GM21528 (cell line): ENCODE measurements around the gene ABCA10.
"Not testable (repeated sequence)": the region's sequence is repeated elsewhere in the genome, so short reads cannot be mapped to it uniquely, and the experiment has no call there.

Experiments used
- ATAC-seq: cut with Tn5 transposase; IDR thresholded peaks from one replicate; pipeline ENCODE4 v1.9.1; 2021; ENCODE audit warnings: mild to moderate bottlenecking, moderate library complexity; ENCODE audit not compliant: unreplicated experiment, low FRiP score

The ABCA10 gene

GRCh38 chr17:69228576-69228975, at the start of gene ABCA10:
Gene ABCA10 (minus strand): TSS chr17:69228824. CDS start chr17:69225358, 3,466 bp downstream.
- no peak for ATAC-seq

GRCh38 chr17:69276279-69276678, 47.7 kb upstream of the ABCA10 start:
- ATAC-seq, result not testable (repeated sequence)

DNA sequence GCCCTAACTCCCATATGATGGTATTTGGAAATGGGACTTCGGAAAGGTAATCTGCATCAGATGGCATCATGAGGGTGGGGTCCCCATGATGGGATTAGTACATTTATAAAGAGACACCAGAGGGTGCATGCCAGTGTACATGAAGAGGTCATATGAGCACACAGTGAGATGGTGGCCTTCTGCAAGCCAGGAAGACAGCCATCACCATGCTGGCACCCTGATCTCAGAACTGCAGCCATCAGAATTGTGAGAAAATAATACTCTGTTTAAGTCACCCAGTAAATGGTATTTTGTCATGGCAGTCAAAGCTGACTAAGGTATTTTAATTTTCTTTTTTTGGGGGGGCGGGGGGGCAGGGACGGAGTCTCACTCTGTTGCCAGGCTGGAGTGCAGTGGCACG, 47.1 kb upstream of the ABCA10 start:
- ATAC-seq, result no peak

DNA sequence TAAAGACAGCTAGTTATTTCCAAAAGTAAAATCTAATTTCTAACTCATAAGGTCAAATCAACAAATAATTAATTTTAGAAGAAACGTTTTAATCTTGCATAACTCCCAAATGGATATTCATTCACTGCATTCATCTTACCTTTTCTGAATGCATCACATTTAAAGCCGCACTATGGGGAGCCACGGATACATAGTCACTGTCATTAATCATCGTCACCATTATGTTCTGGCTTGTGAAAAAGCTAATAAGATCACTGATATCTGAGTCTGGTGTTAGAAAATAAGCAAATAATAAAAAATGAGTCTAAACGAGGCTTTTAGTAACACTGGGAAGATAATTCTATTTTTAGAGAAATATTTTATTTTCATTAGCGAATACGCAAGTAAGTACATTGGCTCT, 42.4 kb upstream of the ABCA10 start:
- ATAC-seq, result no peak

GRCh38 chr17:69269131-69269998, 40.7 kb upstream of the ABCA10 start:
- ATAC-seq, result no peak

GRCh38 chr17:69268543-69269014, 40.0 kb upstream of the ABCA10 start:
- ATAC-seq, result no peak

DNA sequence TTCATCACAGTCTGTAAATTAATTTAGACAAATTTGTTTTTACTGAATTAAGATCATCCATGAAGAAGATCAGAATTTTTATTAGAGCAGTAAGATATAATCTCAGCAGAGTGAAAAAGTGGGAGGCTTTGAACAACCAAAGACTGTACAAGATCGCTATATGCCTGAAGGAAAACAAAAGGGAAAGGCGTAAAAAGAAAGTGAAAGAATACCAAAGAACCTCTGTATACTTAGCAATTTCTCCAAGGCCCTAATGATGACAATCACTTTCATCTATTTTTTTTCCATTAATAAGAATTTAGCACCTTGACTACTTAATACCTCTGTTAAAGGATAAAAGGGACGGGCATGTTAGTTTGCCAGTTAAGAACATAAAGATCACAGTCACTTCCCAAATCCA, 38.6 kb upstream of the ABCA10 start:
- ATAC-seq, result no peak

GRCh38 chr17:69265873-69266272, 37.2 kb upstream of the ABCA10 start:
- ATAC-seq, result no peak

- ATAC-seq, result no peak
These were observed 25.6 kb upstream of the ABCA10 start for GRCh38 chr17:69254187-69254586.

GRCh38 chr17:69250641-69251040, 22.0 kb upstream of the ABCA10 start:
- no peak for ATAC-seq

GRCh38 chr17:69246726-69247375, 18.2 kb upstream of the ABCA10 start:
- ATAC-seq, result peak; percentile 79

DNA sequence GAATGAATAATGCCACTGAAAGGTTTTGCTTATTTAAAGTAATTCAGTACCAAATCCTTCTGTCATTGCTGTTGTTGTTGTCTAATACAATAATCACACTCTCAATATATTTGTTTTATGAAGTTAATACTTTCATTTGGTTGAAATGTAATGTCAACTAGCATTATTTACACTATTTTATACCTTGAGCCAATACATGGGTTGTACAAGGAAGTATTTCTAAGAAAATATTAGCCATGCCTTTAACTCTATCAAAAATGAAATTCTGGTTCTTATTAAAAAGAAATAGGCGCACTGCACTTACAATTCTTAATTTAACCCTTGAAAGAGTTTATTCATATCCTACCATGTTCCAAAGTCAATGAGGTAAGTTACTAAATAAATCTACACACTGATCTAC, 17.6 kb upstream of the ABCA10 start:
- no peak for ATAC-seq

DNA sequence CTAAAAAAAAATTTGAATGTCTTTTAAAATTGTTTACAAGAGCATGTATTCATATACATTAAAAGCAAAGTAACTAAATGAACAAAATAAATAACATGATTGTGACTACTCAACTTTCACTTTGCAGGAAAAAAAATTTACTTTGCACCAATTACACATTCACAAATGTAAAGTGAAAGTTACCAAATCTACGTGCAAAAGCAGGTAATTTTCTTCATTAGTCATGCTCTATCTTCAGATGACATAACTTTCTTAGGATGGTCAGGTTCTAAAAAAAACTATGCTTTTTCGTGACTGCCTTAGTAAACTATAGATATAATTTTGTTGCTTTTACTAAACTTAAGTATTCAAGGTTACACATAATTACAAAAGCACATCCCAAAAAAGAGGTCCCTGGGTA, 17.0 kb upstream of the ABCA10 start:
- no peak for ATAC-seq

GRCh38 chr17:69239611-69240600, 11.3 kb upstream of the ABCA10 start:
- no peak for ATAC-seq

DNA sequence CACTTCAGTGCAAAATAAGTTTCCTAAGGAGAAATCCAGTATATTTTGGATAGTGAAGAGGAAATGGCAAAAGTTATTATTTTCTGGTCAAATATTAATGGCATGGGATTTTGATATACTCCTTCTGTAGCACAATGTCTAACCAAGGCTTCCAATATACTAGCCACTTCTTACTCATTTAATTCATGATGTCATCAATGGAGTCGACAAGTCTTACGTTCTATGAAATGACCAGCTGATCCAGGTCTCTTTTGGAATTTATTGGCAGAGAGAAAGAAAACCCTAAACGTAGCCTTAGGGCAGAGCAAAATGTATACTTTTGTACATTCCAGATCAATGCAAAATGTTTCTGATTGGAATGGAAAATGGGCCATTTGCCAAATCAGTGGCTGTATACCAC, 8.3 kb upstream of the ABCA10 start:
- no peak for ATAC-seq

DNA sequence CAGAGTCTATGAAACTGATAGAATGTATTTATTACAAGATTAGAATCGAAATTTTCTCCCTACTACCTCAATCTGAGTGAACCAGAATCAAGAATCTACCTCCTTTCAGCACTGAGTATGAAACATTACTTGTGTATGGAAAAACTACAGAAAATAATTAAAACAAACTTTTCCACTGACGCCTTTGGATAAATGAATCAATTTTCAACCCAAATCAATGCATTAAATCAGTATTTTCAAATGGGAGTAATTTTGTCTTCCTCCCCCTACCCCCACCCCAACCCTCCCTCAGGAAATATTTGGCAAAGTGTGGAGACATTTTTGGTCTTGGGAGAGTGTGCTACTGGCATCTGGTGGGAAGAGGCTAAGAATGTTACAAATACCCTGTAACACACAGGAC, 7.8 kb upstream of the ABCA10 start:
- no peak for ATAC-seq

DNA sequence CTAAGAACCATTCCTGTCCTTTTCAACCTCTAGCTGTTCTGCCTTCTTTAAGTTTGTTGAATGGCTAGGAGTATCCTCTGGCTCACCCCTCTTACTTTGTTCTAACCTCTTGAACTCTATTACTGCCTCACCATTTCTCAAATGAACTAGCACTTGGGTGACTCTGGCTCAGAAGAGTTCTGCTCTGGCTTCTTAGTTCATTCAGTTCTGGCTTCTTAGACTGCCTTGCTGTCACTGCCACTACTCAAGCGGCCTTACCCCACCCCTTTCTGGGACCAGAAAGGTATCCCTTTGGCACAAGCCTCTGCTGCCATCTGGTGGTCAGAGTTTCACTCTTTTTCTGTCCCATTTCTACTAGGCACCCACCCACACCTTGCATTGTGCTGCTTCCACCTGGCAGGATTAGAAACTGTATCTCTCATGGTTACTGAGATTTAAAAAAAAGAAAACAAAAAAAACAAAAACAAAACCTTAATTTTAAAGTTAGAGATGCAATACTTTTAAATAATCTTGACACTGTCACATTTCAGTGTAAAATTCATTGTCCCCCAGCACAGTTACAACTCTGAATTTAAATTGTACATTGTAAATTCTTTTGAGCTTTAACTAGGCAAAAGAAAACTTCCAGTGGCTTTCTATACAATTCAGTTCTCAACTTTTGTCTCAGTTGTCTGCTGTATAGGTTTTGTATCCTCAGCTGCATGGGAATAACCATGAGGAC, 6.9 kb upstream of the ABCA10 start:
- ATAC-seq, result peak; percentile 93

GRCh38 chr17:69232650-69233049, 4.0 kb upstream of the ABCA10 start:
- no peak for ATAC-seq

- no peak for ATAC-seq
These were observed 2.9 kb upstream of the ABCA10 start for GRCh38 chr17:69231521-69231920.

DNA sequence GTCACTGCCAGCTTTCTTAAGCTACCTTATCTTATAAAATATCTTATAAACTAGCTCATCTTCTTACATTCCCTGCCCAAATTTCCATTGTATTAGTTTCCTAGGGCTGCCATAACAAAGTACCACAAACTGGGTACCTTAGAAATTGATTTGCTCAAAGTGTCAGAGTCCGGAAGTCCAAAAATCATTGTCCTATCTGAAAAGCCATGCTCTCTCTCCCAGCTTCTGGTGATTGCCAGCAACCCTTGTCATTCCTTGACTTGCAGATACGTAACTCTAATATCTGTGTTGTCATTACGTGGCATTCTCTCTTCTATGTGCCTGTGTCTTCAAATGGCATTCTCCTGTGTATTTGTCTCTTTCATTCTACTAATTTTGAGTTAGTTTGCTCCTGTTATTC, 2.3 kb upstream of the ABCA10 start:
- ATAC-seq, result no peak
